ENCODE data around the gene MAGEB17.

GRCh38 chrX:16196829-16197228, 29.5 kb downstream of the MAGEB17 start:
- TF ChIP-seq CTCF (IDR thresholded peaks at IDR 0.05) (no peak), POLR2A (IDR thresholded peaks at IDR 0.05) (no peak), POLR2AphosphoS5 (IDR thresholded peaks at IDR 0.05; ENCODE audit: insufficient read depth in 1 of 2, low read depth in 1 of 2) (no peak)

All from vagina (tissue), 2 donors.